OCI-LY3 (cell line): ENCODE measurements around the gene ZDHHC24.

Experiments used
- EZH2phosphoT487 ChIP-seq: fragments of 200-600 bp; shearing (Covaris generic); IDR thresholded peaks from 2 replicates; pipeline ENCODE4 v1.6.1; 2018; ENCODE audit warnings: antibody characterized with exemption, mixed run types, low read depth
- TF ChIP-seq, protein P1 (sequence below): fragments of 200-600, 300-600 bp; sonication (generic); IDR thresholded peaks from 2 replicates; pipeline ENCODE4 v1.5.1; 2014; ENCODE audit warnings: antibody characterized with exemption, low read length, low read depth

DNA sequence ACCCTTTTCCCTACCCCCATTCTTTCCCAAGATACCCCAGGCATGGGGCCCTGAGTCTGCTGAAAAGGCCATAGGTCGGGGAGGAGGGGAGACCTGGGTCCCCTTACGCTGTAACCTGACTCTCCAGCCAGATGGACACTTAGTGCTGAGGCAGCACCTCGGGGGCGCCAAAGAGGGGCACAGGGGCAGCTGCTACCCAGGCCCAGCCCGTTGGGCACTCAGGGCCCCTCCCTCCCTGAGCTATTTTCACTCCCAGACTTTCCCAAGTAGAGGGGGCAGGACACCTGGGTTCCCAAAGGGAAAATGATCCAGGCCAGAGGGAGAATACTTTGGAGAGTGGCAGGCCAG is 1.8 kb upstream of the ZDHHC24 start:
- TF ChIP-seq, protein P1, sequence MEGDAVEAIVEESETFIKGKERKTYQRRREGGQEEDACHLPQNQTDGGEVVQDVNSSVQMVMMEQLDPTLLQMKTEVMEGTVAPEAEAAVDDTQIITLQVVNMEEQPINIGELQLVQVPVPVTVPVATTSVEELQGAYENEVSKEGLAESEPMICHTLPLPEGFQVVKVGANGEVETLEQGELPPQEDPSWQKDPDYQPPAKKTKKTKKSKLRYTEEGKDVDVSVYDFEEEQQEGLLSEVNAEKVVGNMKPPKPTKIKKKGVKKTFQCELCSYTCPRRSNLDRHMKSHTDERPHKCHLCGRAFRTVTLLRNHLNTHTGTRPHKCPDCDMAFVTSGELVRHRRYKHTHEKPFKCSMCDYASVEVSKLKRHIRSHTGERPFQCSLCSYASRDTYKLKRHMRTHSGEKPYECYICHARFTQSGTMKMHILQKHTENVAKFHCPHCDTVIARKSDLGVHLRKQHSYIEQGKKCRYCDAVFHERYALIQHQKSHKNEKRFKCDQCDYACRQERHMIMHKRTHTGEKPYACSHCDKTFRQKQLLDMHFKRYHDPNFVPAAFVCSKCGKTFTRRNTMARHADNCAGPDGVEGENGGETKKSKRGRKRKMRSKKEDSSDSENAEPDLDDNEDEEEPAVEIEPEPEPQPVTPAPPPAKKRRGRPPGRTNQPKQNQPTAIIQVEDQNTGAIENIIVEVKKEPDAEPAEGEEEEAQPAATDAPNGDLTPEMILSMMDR, result no peak
- TF ChIP-seq EZH2phosphoT487, result no peak
